ENCODE data around the gene NUP205.
"Not testable (repeated sequence)": the region's sequence is repeated elsewhere in the genome, so short reads cannot be mapped to it uniquely, and the experiment has no call there.

NUP205 gene

DNA sequence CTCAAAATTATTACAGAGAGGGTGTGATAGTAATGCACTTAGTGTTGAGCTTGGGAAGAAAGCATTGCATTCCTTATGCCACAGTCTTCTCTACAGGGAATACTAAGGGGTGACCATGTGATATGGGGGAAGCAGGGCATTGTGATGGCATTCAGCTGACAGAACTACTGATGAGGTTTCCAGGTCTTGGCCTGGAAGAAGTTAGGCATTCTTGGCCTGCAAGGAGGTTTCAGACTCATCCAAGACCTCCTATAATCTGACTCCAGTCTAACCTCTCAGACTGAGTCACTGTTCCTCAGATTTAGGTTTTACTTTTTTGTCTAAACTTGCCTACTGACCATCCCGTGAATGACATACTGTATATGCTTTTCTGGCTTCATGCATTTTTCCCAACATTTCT lies 112.5 kb downstream of the NUP205 start:
- DNase-seq, result no peak

DNA sequence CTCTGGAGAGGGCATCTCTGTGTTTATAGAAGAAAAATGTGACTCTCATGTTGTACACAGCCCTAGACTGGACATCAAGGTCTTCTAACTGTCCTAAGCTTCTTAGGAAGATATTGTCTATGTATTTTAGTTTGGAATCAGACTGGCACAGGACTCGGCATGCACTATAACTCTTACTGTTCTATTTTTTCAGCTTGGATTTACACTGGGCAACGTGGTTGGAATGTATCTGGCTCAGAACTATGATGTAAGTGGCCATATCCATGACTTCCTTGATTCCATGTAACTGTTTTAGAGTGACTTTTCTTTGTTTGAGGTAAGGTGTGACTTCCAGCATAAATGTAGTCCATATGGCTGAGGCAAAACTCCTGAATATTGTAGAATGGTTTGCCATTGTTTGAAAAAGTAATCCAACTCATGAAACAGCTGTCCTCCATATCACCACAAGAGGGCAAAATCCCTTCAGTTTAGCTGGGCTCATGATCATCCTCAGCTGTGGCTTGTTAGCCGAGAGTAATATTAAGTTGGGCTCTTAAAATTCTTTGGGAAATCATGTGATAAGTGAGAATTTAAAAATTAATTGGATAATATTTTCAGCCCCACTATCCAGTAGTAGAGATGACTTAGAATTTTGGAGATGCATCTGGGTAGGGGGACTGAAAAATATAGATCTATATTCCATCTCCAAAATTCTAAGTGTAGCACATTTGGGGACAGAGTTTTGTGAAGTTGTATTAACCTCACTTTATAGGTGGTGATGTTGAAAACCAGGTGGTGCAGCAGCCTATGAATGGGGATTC lies 115.0 kb downstream of the NUP205 start:
- DNase-seq, result no peak

DNA sequence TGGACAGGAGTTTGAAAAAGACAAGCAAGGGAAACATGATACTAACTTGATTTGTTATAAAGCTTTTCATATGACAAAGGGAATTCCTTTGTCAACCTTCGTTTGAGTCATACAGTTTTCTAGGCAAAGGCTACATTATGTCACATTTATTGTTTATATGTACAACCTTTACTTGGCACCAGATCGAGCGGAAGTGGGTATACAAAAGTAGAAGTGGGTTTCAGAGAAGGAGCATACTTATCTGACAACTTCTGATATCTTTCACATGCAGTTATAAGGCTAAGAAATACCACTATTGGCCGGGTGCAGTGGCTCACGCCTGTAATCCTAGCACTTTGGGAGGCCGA lies 115.6 kb downstream of the NUP205 start:
- DNase-seq, result no peak

DNA sequence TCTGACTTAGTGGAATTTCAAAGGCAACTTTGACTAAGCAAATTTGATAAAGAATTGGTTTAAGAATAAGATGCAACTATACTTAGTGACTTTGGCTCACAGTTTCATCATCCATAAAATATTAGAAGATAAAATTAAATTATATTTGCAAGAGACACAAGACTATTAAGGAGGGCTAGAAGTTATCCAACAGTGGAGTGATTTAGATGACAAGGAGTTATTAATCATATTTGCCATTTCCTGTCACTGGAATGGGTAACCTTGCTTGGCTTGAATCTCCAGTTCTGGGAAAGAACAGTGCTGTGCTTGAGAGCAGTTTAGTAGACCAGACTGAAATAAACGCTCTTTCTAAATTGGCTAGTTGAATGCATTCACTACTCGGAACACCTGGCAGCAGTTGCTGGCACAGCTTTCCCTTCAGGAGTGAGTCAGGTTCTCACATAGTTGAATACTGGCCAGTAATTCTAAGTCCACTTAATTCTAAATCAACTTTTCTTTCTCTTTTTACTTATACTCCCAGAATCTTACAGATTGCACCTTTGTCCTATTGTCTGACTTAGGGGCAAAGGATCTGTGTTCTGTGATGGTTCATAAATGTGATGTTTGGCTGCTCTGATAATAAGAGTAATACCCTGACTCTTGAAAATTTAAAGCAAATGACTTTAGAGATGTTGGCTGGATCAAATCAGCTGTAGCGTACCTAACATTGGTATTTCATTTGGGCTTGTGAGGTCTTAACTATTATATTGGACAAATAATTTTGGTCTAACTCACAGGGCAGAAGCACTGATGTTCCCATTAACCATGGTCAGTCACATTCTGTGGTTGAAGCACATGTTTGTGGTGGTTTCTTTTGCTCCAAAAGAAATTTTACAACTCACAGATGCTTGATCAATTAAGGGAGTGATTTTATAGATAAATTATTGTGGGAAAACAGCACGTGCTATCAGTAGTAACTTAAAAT lies 121.2 kb downstream of the NUP205 start:
- DNase-seq, result no peak

DNA sequence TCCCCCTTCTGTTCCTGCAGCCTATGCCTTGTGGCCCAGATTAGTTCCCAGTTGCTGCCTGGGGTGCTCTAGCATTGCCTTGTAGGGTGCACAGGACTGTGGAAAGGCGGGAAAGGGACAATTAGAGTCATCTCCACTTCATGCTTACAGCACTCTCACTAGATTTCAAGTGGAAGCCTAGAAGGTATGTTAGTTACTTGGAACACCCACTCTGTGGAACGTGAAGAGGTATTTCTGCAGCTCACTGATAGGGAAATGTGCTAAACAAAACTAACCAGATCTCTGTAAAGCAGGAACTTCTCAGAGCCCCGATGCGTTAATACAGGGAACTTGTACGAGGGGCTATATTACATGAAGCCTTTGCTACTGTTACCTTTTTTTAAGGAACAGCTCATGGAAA lies 124.0 kb downstream of the NUP205 start:
- DNase-seq, result no peak

DNA sequence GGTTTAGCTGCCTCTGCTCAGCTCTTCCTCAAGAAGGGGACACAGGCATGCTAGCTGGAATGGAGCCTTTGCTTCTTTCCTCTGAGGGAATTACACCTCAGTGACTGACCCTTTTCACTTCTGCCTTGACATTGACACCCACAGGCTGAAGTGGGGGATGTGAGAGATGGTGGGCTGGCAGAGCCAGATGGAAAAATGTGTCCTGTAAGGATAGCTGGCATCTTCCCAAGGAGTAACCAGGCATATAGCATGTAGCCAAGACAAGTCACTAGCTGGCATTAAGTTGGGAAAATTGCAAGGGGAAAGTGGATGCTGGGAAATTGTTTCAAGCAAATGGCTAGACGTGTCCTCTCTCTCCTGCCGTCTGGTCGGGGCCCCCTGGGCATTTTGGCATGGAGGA lies 124.5 kb downstream of the NUP205 start:
- no peak for DNase-seq

DNA sequence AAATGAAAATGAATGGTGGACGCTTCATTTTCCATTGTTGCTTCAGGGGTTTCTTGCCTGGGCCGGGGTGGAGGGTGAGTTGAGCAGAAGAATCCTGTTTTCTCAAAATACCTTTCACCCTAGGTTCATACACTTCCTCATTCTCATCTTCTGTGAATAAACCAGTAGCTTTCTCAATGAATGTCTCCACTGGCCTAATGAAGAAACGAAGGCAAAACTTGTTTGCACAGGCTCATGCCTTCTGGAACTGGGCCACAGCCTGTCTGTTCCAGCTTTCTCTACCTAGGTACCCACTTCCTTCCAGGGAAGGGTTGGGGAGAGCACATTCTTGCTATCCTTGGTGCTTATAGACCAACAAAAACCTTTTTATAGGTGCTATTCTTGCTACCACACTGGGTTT lies 125.9 kb downstream of the NUP205 start:
- DNase-seq, result no peak

DNA sequence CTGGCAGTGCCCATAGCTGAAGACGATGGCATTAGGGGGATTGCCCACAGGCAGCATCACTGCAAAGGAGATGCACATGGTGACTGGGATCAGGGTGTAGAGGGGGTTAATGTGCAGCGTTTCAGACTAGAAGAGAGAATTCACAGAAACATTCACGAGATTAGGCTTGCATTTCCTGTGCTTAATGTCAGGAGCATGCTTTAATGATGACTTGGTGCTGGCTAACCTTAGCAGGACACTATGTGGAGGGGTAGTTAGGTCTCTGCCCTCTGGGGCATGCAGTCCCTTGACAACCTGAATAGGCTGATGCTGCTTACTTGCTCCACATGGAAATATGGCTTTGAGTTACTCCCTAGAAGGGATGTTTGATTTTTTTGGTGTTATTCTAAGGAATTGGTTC lies 126.4 kb downstream of the NUP205 start:
- DNase-seq, result no peak

DNA sequence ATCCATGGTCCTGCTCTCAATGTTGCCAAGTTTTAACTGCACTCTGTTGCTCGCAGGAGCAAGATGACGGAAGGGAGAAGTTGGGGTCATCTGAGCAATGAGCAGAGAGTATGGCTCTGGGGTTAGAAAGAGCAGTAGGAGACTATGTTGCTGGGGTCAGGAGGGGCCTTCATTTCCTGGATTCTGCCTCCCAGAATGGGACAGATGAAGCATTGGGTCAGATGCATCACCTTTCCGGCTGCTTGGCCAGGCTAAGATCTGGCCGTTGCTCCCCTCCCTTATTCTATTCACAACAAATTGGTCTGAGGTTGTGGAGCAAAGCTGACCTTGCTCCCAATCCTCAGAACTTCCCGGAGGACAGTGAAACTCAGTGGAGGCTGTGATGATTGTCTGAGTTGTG lies 127.0 kb downstream of the NUP205 start:
- DNase-seq, result no peak

DNA sequence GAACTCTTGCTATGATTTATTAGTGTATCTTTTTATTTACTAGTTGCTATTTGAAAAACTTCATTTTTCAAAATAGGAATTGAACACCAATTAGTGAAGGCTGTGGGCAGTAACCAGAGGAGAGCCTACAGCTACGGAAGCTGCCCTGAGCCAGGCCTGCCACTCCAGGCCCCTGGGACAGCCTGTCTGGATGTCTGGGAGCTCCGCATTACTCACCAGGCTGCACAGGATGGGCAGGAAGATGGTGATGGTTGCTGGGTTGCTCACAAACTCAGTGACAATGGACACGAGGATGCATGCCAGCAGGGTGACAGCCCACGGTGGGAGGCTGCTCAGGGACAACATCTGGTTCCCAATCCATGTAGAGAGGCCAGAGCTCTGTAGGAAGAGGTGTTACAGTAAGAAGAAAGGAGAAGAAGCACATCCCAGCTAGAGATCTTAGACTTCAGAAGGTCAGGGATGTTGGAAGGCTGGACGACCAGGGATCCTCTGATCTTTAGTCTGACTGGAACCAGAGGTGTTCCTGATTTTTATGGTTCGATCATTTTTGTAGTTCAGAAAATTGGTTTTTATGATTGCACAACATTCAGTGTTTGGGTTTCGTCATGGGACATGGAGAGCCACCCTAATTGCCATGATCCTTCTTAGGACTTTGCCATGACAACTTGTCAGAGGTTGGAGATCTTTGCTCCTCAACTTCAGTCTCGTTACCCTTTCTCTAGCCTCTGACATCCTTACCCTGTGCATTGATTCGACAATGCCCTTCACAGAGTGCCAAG lies 127.8 kb downstream of the NUP205 start:
- DNase-seq, result no peak

DNA sequence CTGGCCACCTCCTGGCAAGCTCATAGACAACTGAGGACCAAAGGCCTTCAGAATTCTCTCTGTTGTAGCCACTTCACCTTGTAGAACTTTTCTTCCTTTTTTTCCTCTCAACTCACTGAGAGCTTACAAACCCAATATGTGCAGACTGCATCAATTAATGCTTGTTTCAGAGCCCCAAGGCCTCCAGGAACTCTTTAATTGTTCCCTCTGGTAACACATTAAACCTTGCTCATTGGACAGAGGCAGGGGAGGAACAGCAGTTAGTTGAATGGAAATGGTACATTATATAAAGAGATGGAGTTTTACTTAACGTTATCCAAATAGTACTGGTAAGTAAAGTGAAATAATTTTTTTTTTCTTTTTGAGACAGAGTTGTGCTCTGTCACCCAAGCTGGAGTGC lies 129.7 kb downstream of the NUP205 start:
- no peak for DNase-seq

DNA sequence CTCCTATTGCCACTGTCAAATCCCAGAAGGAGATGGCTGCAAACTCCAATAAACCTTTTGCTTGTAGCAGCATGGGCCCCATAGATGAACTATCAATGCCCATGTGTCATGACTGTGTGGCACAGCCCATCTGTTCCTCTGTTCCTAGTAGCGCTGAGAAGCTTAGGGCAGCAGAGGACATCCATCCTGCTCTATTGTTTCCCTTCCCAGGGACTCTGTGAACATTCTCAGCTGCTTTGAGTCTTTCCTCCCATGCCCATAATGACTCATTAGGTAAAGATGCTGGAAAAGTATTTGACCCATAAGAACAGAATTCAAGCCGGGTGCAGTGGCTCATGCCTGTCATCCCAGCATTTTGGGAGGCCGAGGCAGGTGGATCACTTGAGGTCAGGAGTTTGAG lies 132.8 kb downstream of the NUP205 start:
- DNase-seq, result no peak

DNA sequence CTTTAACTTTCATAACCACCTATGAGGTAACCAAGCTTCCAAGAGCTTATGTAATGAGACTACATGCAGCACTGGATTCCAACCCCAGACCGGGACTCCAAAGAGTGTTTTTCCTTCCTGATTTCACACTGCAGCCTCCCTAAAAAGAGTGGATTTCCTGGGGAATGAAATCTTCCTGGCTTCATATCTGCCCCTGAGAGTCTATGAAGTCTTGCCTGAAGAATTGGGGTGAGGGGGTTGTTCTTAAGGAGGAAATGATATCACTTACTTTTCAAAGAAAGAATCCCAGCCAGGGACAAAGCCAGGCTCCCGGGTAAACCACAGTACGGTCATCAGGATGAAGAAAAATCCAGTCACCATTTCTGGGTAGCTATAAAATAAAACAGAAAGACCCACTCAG lies 134.3 kb downstream of the NUP205 start:
- DNase-seq, result no peak

DNA sequence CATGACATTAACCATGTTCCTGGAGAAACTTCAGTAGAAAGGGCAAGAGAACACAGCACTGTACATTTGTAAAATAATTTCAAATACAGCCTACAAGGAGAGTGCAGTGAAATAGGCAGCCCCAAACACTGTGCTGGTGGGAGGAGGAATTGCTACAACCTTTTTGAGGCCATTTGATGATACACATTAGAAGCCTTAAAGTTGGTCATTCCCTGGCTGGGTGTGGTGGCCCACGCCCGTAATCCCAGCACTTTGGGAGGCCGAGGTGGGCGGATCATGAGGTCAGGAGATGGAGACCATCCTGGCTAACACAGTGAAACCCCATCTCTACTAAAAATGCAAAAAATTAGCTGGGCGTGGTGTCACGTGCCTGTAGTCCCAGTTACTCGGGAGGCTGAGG lies 134.9 kb downstream of the NUP205 start:
- not testable (repeated sequence) for DNase-seq

DNA sequence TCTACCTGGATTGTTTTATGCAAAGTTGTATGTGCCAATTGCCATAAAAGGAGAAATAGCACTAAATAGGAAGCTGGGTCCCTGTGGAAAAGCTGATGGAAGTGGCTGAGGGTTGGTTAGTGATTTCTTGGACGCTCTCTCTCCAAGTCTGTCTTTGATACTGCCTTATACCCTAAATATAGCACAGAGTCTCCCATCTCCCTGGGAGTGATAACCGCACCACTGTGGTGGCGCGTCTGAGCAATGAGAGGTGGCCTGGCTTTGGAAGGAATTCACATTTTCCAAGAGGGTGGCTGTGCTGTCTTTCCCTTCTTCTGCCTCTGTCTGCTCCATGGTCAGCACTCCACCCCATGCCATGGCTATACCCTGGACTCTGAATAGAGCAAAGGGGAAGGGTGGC lies 135.8 kb downstream of the NUP205 start:
- no peak for DNase-seq

DNA sequence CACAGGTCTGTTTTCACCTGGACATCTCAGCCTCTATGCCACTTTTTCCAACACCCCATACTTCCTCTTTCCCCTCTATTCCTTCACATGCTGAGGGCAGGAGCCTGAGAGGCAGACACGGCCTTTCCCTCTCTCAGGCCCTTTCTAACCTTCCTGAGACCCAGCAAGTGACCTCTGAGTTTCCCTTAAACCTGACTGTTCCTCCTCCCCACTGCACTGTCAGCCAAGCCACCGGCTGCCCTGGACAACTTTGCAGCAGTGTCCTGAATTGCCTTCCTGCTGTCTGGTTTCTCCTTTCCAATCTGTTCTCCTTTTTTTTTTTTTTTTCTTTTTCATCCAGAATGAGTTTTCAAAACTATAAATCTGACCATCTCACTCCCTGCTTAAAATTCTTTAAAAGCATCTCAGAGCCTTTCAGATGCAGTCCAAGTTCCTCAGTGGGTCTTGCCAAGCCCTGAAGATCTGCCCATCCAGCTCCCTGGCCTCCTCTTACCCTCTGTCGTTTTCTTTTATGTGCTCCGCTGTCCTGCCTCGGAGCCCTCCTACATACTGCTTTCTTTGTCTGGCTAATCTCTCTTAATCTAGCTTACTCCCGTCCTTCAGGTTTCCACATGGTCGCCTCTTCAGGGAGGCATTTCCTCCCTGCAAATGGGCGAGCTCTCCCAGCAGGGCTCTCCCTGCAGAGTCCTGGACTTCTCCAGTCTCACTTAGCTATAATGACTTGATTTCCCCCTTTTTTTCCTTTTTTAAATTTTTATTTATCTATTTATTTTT lies 139.7 kb downstream of the NUP205 start:
- DNase-seq, result no peak

Measured in cerebellar nuclear complex (tissue), 1 donor.